22Rv1 (cell line): ENCODE measurements around the gene C1GALT1.
"Not testable (repeated sequence)": the region's sequence is repeated elsewhere in the genome, so short reads cannot be mapped to it uniquely, and the experiment has no call there.

Experiments
- H3K27ac ChIP-seq: fragments of 450-650 bp; 2 replicates; pipeline ENCODE4 v1.5.1; 2017
- ZFX ChIP-seq: fragments of 450-650 bp; IDR thresholded peaks from 2 replicates; pipeline ENCODE4 v1.6.1; 2017; ENCODE audit warnings: antibody characterized with exemption, borderline replicate concordance
- TF ChIP-seq, protein P1 (sequence below): fragments of 450-650 bp; IDR thresholded peaks from 2 replicates; pipeline ENCODE4 v1.5.1; 2017; ENCODE audit warnings: mild to moderate bottlenecking

Gene C1GALT1

DNA sequence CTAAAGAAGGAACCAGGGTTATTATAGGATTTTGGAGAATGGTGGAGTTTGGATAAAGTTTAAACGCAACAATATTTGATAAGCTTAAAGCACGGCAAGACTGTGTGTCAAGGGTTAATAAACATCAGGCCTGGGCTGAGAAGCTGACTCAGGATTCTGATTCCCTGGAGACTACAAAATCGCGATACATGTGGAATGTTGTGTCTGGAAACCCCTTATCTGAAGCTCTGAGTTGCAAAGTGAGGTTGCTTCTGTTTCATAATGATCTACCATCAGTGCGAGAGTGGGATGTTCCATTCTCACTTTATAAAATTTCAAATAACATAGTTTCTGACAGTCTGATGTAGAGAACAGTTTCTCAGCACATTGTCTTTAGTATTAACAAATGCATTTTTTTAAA lies 7.8 kb downstream of the C1GALT1 start:
- no peak overlapping the region for H3K27ac ChIP-seq
- TF ChIP-seq, protein P1, sequence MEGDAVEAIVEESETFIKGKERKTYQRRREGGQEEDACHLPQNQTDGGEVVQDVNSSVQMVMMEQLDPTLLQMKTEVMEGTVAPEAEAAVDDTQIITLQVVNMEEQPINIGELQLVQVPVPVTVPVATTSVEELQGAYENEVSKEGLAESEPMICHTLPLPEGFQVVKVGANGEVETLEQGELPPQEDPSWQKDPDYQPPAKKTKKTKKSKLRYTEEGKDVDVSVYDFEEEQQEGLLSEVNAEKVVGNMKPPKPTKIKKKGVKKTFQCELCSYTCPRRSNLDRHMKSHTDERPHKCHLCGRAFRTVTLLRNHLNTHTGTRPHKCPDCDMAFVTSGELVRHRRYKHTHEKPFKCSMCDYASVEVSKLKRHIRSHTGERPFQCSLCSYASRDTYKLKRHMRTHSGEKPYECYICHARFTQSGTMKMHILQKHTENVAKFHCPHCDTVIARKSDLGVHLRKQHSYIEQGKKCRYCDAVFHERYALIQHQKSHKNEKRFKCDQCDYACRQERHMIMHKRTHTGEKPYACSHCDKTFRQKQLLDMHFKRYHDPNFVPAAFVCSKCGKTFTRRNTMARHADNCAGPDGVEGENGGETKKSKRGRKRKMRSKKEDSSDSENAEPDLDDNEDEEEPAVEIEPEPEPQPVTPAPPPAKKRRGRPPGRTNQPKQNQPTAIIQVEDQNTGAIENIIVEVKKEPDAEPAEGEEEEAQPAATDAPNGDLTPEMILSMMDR, result no peak
- TF ChIP-seq ZFX, result no peak

DNA sequence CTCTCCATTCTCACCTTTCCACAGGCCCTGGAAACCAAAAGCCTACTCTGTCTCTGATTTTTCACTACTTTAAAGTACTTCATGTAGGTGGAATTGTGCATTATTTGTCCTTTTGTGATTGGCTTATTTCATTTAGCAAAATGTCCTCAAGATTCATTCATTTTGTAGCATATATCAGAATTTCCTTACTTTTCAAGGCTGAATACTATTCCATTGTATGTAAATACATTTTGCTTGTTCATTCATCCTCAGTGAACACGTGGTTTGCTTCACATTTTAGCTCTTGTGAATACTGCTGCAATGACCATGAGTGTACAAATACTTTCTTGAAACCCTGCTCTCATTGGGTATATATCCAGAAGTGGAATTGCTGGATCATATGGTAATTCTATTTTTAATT lies 8.8 kb downstream of the C1GALT1 start:
- TF ChIP-seq ZFX, result no peak
- TF ChIP-seq, protein P1, result no peak
- no peak overlapping the region for H3K27ac ChIP-seq

DNA sequence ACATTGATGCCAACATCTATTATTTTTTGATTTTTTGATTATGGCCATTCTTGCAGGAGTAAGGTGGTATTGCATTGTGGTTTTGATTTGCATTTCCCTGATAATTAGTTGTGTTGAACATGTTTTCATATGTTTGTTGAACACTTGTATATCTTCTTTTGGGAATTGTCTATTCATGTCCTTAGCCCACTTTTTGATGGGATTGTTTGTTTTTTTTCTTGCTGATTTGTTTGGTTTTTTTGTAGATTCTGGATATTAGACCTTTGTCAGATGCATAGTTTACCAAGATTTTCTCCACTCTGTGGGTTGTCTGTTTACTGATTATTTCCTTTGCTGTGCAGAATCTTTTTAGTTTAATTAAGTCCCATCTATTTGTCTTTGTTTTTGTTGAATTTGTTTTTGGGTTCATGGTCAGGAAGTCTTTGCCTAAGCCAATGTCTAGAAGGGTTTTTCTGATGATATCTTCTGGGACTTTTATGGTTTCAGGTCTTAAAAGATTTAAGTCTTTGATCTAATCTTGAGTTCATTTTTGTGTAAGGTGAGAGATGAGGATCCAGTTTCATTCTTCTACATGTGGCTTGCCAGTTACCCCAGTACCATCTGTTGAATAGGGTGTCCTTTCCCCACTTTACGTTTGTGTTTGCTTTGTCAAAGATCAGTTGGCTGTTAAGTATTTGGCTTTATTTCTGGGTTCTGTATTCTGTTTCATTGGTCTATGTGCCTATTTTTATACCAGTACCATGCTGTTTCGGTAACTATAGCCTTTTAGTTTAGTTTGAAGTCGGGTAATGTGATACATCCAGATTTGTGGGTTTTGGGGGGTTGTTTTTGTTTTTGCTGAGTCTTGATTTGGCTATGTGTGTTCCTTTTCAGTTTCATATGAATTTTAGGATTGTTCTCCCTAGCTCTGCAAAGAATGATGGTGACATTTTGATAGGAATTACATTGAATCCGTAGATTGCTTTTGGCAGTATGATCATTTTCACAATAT lies 10.7 kb downstream of the C1GALT1 start:
- H3K27ac ChIP-seq, result not testable (repeated sequence)

DNA sequence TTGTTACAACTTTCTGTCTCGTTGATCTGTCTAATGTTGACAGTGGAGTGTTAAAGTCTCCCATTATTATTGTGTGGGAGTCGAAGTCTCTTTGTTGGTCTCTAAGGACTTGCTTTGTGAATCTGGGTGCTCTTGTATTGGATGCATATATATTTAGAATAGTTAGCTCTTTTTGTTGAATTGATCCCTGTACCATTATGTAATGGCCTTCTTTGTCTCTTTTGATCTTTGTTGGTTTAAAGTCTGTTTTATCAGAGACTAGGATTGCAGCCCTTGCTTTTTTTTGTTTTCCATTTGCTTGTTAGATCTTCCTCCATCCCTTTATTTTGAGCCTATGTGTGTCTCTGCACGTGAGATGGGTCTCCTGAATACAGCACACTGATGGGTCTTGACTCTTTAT lies 17.2 kb downstream of the C1GALT1 start:
- H3K27ac ChIP-seq, result not testable (repeated sequence)

DNA sequence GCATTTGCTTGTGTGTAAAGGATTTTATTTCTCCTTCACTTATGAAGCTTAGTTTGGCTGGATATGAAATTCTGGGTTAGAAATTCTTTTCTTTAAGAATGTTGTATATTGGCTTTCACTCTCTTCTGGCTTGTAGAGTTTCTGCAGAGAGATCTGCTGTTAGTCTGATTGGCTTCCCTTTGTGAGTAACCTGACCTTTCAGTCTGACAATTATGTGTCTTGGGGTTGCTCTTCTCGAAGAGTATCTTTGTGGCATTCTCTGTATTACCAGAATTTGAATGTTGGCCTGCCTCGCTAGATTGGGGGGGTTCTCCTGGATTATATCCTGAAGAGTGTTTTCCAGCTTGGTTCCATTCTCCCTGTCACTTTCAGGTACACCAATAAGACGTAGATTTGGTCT lies 17.9 kb downstream of the C1GALT1 start:
- H3K27ac ChIP-seq, result not testable (repeated sequence)

DNA sequence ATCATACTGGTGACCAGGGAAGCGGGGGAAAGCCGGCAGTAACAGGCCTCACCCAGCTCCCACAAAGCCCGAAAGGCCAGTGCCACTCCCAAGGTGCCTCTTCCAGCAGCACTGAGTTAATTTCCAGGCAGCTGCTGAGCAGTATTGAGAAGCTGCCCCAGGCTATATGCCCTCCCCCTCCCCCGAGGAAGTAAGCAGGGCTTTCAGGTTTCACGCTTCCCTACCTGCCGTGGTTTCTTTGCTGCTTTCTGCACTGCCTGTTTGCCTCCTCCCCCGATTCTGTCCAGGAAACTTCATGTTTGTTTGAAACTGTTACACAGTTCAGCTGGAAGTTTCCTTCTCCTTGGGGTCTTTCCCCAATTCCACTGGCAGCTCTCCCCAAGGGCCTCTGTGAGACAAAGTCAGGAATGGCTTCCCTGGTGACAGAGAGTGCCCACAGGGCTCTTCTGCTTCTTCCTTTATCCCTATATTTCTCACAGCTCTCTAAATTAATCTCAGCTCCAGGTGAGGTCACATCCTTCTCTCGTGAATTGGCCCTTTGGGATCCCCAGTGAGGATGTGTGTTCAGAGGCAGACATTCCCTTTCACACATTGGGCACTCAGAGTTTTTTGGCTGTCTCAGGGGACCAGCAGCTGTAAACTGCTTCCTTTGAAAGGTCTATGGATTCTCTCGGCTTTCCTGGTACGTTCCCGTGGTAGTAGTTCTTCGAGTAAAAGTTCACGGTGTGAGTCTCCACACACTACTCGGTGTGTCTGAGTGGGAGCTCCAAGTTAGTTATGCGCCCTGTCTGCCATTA lies 19.4 kb downstream of the C1GALT1 start:
- no peak overlapping the region for H3K27ac ChIP-seq
- no peak for TF ChIP-seq ZFX
- TF ChIP-seq, protein P1, result no peak

DNA sequence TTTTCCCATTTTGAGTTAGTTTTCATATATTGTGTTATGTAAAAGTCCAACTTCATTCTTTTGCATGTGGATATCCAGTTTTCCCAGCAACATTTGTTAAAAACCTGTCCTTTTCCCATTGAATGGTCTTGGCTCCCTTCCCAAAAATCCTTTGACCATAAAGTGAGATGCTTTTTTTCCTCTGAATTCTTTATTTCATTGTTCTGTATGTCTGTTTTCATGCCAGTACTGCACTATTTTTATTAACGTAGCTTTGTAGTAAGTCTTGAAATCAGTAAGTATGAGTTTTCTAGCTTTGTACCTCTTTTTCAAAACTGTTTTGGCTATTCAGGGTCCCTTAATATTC lies 20.0 kb downstream of the C1GALT1 start:
- no peak overlapping the region for H3K27ac ChIP-seq

DNA sequence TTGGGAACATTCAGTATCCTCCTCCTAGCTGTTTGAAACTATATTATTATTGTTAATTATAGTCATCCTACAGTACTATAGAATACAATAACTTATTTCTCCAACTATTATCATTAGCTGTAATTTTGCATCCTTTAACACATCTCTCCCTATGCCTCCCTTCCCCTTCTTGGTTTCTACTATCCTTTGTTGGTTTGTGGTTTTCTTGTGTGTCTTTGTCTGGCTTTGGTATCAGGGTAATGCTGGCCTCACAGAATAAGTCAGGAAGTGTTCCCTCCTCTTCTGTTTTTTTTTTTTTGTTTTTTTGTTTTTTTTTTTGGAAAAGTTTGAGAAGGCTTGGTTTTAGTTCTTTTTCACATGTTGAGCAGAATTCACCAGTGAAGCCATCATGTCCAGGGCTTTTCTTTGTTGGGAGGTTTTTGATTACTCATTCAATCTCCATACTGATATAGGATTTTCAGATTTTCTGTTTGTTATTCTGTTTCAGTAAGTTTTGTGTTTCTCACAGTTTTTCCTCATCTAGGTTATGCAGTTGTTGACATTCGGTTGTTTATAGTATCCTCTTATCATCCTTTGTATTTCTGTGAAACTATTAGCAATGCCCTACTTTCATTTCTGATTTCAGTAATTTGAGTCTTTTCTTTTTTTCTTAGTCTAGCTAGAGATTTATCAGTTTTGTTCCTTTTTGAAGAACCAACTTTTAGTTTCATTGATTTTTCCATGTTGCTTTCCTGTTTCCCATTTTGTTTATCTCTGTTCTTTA lies 21.6 kb downstream of the C1GALT1 start:
- H3K27ac ChIP-seq, result no peak overlapping the region
- TF ChIP-seq, protein P1, result no peak
- no peak for TF ChIP-seq ZFX

More for the DNA sequence above, 20.0 kb downstream of the C1GALT1 start:
- TF ChIP-seq, protein P1, result no peak
- TF ChIP-seq ZFX, result no peak
